NB4 (cell line): ENCODE data around the gene FSIP1.

Source experiments
- CTCF ChIP-seq: IDR thresholded peaks from one replicate; pipeline ENCODE4 v1.5.1; 2012; ENCODE audit warnings: low read depth, low read length
- MYC ChIP-seq: IDR thresholded peaks from 2 replicates; pipeline ENCODE4 v1.6.1; 2011; ENCODE audit warnings: low read depth, low read length
- POLR2A ChIP-seq: IDR thresholded peaks from 2 replicates; pipeline ENCODE4 v1.6.1; 2011; ENCODE audit warnings: mild to moderate bottlenecking; ENCODE audit not compliant: insufficient read length; ENCODE audit errors: extremely low read depth

- TF ChIP-seq CTCF, result no peak
- no peak for TF ChIP-seq MYC
- TF ChIP-seq POLR2A, result no peak
Observed at GRCh38 chr15:39745415-39745814, 37.2 kb downstream of the FSIP1 start.
